Measurements from ENCODE around the gene NENF.

Gene NENF

DNA sequence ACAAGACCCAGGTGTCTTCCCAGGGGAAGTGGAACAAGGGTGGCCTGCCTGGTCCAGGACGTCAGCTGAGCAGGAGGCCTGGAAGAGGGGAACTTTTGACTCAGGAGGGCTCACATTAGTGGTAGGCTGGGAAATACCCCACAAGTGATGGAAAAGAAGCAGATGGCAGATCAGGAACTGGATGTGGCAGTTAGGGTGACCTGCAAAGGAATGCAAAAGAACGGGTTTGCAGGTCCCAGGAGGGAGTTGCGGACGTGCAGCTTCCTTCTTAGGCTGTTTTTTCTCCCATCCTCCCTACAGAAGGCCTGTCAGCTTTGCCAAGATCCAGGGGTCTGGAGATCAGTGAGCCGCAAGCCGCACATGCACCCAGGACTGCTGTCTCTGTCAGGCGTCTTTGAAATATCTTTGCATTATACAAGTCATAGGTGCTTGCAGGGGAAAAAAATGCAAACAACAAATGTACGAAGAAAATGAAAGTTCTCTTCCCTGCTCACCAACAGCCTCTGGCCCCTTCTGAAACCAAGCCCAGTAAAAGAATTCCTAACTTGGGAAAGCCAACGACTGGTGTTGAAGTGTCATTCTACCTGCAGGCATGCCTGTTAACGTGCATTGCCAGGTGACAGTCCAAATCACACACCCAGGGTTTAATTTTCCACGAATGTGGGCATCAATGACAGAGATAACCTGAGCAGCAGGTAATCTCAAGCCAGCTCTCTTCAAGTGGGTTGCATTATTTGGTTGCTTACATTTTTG lies 34.4 kb downstream of the NENF start:
- no peak for DNase-seq (ENCODE audit: low read depth)
- no peak overlapping the region for H3K4me3 ChIP-seq (ENCODE audit: low read depth, low read length)
- TF ChIP-seq, protein P1, sequence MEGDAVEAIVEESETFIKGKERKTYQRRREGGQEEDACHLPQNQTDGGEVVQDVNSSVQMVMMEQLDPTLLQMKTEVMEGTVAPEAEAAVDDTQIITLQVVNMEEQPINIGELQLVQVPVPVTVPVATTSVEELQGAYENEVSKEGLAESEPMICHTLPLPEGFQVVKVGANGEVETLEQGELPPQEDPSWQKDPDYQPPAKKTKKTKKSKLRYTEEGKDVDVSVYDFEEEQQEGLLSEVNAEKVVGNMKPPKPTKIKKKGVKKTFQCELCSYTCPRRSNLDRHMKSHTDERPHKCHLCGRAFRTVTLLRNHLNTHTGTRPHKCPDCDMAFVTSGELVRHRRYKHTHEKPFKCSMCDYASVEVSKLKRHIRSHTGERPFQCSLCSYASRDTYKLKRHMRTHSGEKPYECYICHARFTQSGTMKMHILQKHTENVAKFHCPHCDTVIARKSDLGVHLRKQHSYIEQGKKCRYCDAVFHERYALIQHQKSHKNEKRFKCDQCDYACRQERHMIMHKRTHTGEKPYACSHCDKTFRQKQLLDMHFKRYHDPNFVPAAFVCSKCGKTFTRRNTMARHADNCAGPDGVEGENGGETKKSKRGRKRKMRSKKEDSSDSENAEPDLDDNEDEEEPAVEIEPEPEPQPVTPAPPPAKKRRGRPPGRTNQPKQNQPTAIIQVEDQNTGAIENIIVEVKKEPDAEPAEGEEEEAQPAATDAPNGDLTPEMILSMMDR (IDR thresholded peaks at IDR 0.05; ENCODE audit: control insufficient read depth, extremely low read depth, insufficient read depth): no peak

DNA sequence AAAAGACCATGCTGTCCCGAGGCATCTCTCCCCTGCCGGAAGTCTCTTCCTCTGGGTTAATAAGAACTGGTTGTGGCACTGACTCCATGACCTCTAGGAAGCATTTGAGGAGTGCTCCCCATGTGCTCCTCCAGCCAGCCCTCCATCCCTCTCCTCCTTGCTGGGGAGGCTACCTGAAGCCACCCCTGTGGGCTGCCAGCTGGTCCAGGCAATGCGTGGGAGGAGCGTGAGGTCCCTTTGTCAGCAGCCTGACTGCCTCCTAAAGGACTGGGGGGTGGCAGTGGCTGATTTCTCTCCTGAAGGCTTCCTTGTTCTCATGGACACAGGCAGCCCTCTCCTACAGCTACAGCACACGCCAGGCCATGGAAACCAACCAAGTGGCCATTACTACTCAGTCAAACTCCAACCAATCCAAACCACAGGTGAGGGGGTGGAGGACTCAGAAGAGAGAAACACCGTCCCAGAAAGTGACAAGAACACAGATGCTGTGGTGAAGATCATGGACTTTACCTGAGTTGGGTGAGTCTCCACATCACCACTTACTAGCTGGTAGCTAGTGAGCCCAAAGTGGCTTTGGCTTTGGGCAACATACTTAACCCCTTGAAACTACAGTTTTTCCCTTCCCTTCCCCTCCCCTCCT lies 35.2 kb downstream of the NENF start:
- TF ChIP-seq, protein P1 (IDR thresholded peaks at IDR 0.05; ENCODE audit: control insufficient read depth, extremely low read depth, insufficient read depth): no peak

DNA sequence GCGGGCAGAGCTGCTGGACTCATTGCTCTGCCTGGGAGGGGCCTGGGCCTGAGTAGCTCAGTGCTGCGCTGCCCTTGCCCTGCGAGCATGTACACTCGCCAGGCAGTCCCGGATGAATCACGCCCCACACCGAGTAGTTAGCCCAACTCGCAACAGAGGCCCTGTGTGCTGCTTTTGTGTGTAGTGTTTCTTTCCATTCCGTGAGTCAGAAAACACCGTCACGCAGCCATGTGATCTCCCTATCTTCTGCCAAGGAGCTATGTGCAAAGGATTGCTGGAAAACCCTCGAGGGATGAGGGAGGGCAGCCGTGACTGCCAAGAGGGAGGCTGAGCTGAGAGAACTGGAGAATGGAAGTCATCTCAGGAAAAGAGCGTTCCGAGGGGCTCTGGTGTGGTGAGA lies 37.3 kb downstream of the NENF start:
- TF ChIP-seq, protein P1 (IDR thresholded peaks at IDR 0.05; ENCODE audit: control insufficient read depth, extremely low read depth, insufficient read depth): no peak
- DNase-seq (ENCODE audit: low read depth): no peak
- no peak overlapping the region for H3K4me3 ChIP-seq (ENCODE audit: low read depth, low read length)

More for the DNA sequence above, 35.2 kb downstream of the NENF start:
- no peak overlapping the region for H3K4me3 ChIP-seq (ENCODE audit: low read depth, low read length)
- DNase-seq (ENCODE audit: low read depth): no peak

DNA sequence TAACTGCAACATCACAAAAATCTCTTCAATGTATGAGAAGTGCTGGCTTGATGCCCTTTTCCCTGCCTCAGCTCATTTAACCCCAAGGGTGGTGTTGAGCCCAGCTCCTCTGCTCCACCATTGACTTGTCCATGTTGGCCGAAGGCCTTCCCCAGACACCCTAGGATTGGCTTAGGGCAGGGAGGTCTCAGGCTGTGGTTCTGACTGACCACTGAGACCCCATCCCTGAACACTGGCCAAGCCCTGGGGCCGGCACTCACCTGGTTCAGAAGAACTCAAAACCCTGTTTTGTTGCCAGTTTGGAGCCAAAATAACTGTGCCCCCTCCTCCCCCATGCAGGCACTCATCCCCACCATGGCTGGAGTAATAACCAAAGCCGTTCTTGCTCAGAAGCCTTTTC lies 38.6 kb downstream of the NENF start:
- H3K4me3 ChIP-seq (ENCODE audit: low read depth, low read length): no peak overlapping the region
- TF ChIP-seq, protein P1 (IDR thresholded peaks at IDR 0.05; ENCODE audit: control insufficient read depth, extremely low read depth, insufficient read depth): no peak
- no peak for DNase-seq (ENCODE audit: low read depth)

DNA sequence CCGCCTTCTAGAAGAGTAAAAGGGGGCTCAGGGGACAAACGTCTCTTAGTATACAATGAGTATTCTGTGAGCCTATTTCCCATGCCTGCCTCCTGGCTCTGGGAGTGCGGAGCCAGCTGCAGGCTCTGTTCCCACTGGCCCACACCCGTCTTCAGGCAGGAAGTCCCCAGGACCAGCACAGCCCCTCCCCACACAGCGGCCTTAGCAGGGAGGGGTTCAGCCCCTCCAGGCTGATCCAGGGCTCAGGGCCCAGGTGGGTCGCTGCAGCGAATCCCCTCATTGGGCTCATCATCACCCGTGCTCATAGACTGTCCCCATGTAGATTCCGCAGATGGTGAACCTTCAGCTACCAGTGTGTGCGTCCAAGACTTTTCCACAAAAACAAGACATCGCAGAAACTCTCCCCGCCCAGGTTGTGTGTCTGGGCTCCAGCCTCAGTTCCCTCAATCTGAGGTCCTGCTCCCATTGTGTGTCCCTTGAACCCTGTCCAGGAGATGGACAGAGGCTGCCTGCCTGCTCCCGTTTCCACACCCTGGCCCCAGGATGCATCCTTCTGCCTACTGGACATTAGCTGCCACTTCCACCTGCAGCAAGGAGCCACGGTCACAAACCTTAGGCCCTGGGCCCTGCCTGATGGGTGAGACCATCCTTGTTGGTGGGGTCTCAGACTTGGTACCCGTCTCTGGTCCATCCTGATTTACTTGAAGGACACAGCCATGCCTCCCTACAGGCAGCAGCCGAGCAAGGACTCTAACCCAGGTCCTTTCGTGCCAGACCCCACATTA lies 39.4 kb downstream of the NENF start:
- TF ChIP-seq, protein P1 (IDR thresholded peaks at IDR 0.05; ENCODE audit: control insufficient read depth, extremely low read depth, insufficient read depth): no peak
- DNase-seq (ENCODE audit: low read depth): no peak

DNA sequence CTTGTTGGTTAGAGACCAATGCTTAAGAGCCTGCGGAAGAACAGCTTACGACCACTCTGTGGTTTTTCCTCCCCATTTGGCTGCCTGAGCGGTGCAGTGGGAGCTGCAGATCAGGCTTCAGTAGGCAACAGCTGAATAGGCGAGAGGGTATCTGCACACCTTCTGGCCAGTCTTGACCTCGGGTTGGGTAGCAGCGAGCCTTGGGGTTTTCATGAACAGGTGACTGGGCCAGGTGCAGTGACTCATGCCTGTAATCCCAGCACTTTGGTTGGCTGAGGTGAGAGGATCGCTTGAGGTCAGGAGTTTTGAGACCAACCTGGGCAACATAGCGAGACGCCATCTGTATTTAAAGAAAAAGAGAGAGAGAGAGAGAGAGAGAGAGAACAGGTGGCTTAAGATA lies 41.0 kb downstream of the NENF start:
- TF ChIP-seq, protein P1 (IDR thresholded peaks at IDR 0.05; ENCODE audit: control insufficient read depth, extremely low read depth, insufficient read depth): no peak
- no peak for DNase-seq (ENCODE audit: low read depth)
- no peak overlapping the region for H3K4me3 ChIP-seq (ENCODE audit: low read depth, low read length)

More for the DNA sequence above, 39.4 kb downstream of the NENF start:
- no peak overlapping the region for H3K4me3 ChIP-seq (ENCODE audit: low read depth, low read length)

Measured in LNCaP clone FGC (cell line).